Epithelial cell of esophagus (primary cell): Measurements from ENCODE around the gene ABTB2.

Source experiments
- DNase-seq: peaks from one replicate; pipeline ENCODE4 v3.0.0; 2010; ENCODE audit warnings: low read depth
- H3K4me3 ChIP-seq: 2 replicates; pipeline ENCODE4 v1.5.1; 2011; ENCODE audit warnings: mild to moderate bottlenecking, low read length, control low read depth
- TF ChIP-seq, protein P1 (sequence below): IDR thresholded peaks from 2 replicates; pipeline ENCODE4 v1.5.1; 2011; ENCODE audit warnings: low read depth, mild to moderate bottlenecking, low read length, control low read depth, inconsistent platforms; ENCODE audit not compliant: insufficient read depth; ENCODE audit errors: missing control alignments

ABTB2 gene

DNA sequence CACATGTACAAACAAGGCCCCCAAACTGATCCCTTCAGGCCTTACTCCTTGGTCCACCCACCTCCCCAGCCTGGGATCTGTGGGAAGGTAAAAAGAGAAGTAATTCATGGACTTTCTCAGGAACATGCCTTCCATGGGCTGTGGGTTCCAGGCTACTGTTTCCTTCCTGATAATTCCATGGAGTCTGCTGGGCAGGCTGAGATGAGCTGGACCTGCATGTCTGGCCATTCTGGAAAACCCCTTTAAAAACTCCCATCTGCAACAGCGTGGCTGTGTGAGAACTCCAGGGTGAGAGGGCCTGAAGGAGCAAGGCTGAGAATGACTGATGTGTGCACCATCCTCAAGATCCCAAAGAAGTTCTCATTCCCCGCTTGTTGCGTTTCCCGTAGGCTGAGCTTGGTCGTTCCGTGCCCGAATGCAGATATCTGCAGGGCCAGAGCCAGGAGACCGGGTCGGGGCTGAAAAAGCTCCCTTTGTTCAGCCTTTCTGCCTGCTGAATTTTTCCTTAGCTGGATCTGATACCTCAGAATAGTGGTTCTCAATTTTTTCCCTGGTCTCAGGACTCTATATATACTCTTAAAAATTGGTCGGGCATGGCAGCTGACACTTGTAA is 179.5 kb downstream of the ABTB2 start:
- TF ChIP-seq, protein P1, sequence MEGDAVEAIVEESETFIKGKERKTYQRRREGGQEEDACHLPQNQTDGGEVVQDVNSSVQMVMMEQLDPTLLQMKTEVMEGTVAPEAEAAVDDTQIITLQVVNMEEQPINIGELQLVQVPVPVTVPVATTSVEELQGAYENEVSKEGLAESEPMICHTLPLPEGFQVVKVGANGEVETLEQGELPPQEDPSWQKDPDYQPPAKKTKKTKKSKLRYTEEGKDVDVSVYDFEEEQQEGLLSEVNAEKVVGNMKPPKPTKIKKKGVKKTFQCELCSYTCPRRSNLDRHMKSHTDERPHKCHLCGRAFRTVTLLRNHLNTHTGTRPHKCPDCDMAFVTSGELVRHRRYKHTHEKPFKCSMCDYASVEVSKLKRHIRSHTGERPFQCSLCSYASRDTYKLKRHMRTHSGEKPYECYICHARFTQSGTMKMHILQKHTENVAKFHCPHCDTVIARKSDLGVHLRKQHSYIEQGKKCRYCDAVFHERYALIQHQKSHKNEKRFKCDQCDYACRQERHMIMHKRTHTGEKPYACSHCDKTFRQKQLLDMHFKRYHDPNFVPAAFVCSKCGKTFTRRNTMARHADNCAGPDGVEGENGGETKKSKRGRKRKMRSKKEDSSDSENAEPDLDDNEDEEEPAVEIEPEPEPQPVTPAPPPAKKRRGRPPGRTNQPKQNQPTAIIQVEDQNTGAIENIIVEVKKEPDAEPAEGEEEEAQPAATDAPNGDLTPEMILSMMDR = no peak
- no peak for DNase-seq
- no peak overlapping the region for H3K4me3 ChIP-seq

DNA sequence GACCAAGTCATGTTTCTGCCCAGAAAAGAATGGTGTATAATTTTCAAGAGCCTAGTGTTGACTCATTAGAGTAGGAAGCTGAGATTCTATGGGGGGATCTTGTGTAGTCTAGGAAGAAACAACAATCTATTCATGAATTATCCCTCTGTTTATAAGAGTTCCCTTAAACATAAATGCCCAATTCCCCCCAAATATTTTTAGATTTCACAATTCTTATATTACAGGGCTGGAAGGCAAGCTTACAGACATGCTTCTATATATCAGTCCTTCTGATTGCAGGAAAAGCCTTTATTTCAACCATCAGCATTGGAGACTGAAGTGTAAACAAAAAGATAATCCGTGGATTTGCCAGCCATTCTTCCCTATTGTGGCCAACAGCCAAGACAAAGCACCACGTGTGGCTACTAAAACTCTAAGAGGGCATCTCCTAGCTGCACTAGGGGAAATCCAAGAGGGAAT is 181.0 kb downstream of the ABTB2 start:
- DNase-seq = no peak
- H3K4me3 ChIP-seq = no peak overlapping the region

DNA sequence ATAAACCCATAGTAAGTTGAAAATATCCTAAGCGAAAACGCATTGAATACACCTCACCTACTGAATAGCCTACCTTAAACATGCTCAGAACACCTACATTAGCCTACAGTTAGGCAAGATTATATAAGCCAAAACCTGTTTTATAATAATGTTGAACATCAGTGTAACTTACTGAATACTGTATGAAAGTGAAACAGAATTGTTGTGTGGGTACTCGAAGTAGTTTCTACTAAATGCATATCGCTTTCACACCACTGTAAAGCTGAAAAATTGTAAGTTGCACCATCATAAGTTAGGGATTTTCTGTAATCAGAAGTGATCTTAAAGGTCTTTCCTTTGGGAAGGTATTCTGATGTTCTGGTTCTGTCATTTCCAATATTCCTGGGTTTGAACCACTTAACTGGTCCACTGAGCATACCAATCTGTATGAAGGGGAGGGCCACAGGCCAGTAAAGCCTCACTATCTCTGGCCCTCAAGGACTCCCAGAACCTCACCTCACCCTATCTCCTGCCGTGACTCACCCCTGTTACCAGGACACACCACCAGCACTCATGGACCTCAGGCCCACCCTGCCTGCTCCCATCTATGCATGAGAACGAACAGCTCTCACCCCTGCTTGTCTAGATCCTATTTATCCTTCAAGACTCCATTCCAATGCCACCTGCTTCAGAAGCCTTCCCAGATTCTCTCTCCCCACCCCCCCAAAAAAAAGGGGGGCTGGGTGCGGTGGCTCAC is 182.4 kb downstream of the ABTB2 start:
- DNase-seq = no peak
- H3K4me3 ChIP-seq = no peak overlapping the region
- TF ChIP-seq, protein P1 = no peak

More for the DNA sequence above, 181.0 kb downstream of the ABTB2 start:
- TF ChIP-seq, protein P1 = no peak

DNA sequence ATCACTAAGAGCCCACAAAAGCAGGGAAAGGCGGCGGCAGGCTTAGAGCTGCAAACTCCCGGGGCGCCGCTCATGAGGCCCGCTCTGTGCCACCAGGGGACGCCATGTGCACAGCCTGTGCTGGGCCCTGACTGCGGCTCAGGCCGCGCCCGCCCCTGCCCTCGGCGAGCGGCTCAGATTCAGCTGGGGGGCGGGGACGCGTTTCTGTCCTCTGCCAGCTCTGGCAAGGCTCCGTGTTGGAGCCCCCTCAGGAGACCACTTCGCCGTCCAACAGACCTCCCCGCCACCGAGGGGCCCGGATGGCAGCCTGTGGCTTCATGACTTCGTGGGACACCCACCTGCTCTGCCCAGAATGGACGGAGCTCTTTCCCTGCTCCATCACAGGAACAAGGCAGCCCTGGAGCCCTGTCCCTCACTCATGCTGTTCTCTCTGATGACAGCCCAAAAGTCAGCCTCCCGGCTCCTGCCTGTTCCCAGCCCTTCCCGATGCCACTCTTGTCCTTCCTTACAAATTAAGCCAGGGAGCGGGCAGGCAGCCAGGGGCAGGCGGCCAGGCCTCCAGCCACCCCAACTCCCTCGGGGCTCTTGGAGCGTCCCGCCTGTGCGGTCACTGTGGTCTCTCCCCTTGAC is 183.3 kb downstream of the ABTB2 start:
- TF ChIP-seq, protein P1 = peak; percentile 80
- H3K4me3 ChIP-seq = peak overlapping the region; percentile 21

DNA sequence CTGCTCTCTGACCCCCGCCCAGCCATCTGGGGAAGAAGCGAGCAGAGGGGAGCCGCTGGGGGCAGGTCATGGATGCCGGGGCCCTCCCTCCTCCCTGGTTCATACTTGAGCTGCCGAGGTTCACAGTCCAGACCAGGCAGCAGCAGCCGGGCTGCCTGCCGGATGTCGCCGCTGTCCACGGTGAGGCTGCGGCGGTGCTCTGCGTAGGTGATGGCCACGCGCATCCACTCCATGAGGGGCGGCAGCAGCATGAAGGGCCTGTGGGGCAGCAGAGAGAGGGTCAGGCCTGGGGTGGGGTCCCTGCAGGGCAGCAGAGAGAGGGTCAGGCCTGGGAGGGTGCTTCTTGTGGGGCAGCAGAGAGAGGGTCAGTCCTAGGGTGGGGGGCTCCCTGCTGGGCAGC is 184.8 kb downstream of the ABTB2 start:
- DNase-seq = no peak
- TF ChIP-seq, protein P1 = no peak
- H3K4me3 ChIP-seq = no peak overlapping the region

More for the DNA sequence above, 183.3 kb downstream of the ABTB2 start:
- DNase-seq = peak; percentile 73

DNA sequence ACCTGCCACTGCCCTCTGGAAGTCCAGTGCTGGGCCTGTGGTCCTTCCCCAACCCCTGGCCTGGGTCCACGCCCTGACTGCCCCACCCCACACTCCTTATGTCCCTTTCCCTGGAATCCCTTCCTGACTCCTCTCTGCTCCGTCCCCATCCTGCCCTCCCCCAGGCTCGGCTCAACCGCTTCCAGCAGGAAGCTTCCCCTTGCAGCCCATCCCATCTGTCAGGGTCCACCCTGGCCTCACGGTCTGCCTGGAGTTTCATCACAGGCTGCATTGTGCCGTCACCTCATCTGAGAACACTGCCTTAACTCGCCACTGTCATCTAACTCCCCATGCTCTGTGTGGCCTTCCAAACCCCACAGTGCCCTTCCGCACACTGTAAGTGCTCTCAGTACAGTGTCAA is 188.1 kb downstream of the ABTB2 start:
- no peak overlapping the region for H3K4me3 ChIP-seq
- TF ChIP-seq, protein P1 = no peak
- no peak for DNase-seq
